PFSK-1 (cell line): ENCODE measurements around the gene DEFB132.

ENCODE experiments used
- FOXP2 ChIP-seq: optimal IDR thresholded peaks from 2 replicates; pipeline ENCODE3; 2011; ENCODE audit warnings: borderline replicate concordance, control low read depth, inconsistent platforms; ENCODE audit not compliant: insufficient read depth; ENCODE audit errors: extremely low read length, extremely low read depth
- POLR2AphosphoS5 ChIP-seq: IDR thresholded peaks from 2 replicates; pipeline ENCODE4 v1.6.1; 2012; ENCODE audit warnings: low read depth, mild to moderate bottlenecking, control low read depth, low read length, moderate library complexity
- SIN3A ChIP-seq: IDR thresholded peaks from 2 replicates; pipeline ENCODE4 v1.6.1; 2012; ENCODE audit warnings: mild to moderate bottlenecking, low read length, moderate library complexity, borderline replicate concordance; ENCODE audit not compliant: insufficient read depth
- TAF1 ChIP-seq: IDR thresholded peaks from 2 replicates; pipeline ENCODE4 v1.6.1; 2012; ENCODE audit warnings: low read length, control low read depth, borderline replicate concordance; ENCODE audit not compliant: insufficient read depth
- TF ChIP-seq, protein P1 (sequence below), 2 experiments: IDR thresholded peaks; 2 replicates each; pipeline versions ENCODE4 v1.6.1 to v1.8.0; 2011 to 2012; ENCODE audit warnings: low read depth in 2 of 2, low read length in 2 of 2, control low read depth in 1 of 2, inconsistent platforms in 1 of 2, mild to moderate bottlenecking in 1 of 2, moderate library complexity in 1 of 2; ENCODE audit not compliant: insufficient read depth in 1 of 2

DEFB132 gene

DNA sequence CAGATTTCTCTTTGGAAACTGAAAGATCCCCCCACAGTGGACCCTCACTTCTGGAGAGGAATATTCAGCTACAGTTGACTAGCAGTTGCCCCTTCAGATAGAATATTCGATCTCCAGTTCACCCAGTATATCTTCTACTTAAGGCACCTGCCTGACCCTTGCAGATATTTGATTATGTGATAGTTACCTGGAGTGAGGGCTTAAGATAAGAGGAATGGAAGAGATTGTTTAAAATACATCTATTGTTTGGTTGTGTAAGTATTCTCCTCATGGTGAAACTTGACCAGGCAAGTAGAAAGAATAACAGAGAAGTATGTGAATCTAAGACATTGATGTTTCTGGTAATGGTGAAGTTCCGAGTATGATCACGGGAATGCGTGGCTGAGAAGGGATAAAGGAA is 38.3 kb downstream of the DEFB132 start:
- TF ChIP-seq SIN3A: no peak
- TF ChIP-seq, protein P1, sequence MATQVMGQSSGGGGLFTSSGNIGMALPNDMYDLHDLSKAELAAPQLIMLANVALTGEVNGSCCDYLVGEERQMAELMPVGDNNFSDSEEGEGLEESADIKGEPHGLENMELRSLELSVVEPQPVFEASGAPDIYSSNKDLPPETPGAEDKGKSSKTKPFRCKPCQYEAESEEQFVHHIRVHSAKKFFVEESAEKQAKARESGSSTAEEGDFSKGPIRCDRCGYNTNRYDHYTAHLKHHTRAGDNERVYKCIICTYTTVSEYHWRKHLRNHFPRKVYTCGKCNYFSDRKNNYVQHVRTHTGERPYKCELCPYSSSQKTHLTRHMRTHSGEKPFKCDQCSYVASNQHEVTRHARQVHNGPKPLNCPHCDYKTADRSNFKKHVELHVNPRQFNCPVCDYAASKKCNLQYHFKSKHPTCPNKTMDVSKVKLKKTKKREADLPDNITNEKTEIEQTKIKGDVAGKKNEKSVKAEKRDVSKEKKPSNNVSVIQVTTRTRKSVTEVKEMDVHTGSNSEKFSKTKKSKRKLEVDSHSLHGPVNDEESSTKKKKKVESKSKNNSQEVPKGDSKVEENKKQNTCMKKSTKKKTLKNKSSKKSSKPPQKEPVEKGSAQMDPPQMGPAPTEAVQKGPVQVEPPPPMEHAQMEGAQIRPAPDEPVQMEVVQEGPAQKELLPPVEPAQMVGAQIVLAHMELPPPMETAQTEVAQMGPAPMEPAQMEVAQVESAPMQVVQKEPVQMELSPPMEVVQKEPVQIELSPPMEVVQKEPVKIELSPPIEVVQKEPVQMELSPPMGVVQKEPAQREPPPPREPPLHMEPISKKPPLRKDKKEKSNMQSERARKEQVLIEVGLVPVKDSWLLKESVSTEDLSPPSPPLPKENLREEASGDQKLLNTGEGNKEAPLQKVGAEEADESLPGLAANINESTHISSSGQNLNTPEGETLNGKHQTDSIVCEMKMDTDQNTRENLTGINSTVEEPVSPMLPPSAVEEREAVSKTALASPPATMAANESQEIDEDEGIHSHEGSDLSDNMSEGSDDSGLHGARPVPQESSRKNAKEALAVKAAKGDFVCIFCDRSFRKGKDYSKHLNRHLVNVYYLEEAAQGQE (IDR thresholded peaks at IDR 0.05; ENCODE audit: insufficient read depth in 1 of 2, low read depth in 2 of 2, low read length in 2 of 2): no peak
- no peak for TF ChIP-seq TAF1
- no peak for TF ChIP-seq FOXP2
- no peak for TF ChIP-seq POLR2AphosphoS5

DNA sequence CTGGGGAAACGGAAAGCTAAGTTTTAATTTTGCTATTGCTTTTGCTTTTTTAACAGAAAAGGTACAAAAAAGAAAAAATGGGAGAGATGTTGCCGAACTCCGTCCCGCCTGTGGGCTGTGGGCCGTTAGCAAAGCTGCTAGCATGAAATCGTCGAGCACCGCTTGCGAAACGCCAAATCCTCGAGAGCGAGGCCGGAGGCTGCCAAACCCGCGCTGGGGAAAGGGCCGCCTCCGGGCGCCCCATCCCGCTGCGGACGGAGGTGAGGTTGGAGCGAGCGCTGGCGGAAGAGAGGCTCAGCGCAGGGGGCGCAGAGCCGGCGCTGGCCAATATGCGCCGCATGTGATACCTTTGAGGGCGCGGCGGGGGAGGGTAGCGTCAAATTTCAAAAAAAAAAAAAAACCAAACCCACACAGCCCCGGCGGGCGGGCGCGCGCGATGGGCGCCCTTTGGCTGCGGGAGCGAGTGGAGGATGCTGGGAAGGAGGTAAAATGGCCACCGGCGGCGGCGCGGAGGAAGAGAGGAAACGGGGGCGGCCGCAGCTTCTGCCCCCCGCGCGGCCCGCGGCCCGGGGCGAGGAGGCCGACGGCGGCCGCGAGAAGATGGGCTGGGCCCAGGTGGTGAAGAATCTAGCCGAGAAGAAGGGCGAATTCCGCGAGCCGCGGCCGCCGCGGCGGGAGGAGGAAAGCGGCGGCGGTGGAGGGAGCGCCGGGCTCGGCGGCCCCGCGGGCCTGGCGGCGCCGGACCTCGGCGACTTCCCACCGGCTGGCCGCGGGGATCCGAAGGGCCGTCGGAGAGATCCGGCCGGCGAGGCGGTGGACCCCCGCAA is 39.8 kb downstream of the DEFB132 start, which contains the start of gene ZCCHC3:
ZCCHC3 (plus strand) TSS at position 473 of the 827 bp plus-strand sequence; CDS start at position 490, 17 bp downstream.
- TF ChIP-seq POLR2AphosphoS5 (peak; percentile 64; the same call in 1 of the 2 replicates), TAF1 (peak; percentile 95), FOXP2 (peak; percentile 71), SIN3A (no peak)
- TF ChIP-seq, protein P1 (IDR thresholded peaks at IDR 0.05; ENCODE audit: insufficient read depth in 1 of 2, low read depth in 2 of 2, low read length in 2 of 2): peak in 1 of 2 experiments; percentile 36; a peak in 2 of 4 replicates

DNA sequence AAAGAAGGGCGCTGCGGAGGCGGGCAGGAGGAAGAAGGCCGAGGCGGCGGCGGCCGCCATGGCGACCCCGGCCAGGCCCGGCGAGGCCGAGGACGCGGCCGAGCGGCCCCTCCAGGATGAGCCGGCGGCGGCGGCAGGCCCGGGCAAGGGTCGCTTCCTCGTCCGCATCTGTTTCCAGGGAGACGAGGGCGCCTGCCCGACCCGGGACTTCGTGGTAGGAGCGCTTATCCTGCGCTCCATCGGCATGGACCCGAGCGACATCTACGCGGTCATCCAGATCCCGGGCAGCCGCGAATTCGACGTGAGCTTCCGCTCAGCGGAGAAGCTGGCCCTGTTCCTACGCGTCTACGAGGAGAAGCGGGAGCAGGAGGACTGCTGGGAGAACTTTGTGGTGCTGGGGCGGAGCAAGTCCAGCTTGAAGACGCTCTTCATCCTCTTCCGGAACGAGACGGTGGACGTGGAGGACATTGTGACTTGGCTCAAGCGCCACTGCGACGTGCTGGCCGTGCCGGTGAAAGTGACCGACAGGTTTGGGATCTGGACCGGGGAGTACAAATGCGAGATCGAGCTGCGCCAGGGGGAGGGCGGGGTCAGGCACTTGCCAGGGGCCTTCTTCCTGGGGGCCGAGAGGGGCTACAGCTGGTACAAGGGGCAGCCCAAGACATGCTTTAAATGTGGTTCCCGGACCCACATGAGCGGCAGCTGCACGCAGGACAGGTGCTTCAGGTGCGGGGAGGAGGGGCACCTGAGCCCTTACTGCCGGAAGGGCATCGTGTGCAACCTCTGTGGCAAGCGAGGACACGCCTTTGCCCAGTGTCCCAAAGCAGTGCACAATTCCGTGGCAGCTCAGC is 40.6 kb downstream of the DEFB132 start:
- TF ChIP-seq, protein P1 (IDR thresholded peaks at IDR 0.05; ENCODE audit: insufficient read depth in 1 of 2, low read depth in 2 of 2, low read length in 2 of 2): peak in 1 of 2 experiments; percentile 40; a peak in 1 of 4 replicates
- TF ChIP-seq POLR2AphosphoS5 (peak; percentile 61; the same call in 1 of the 2 replicates), TAF1 (peak; percentile 47; the same call in 1 of the 2 replicates), SIN3A (no peak; the same call in 1 of the 2 replicates)

DNA sequence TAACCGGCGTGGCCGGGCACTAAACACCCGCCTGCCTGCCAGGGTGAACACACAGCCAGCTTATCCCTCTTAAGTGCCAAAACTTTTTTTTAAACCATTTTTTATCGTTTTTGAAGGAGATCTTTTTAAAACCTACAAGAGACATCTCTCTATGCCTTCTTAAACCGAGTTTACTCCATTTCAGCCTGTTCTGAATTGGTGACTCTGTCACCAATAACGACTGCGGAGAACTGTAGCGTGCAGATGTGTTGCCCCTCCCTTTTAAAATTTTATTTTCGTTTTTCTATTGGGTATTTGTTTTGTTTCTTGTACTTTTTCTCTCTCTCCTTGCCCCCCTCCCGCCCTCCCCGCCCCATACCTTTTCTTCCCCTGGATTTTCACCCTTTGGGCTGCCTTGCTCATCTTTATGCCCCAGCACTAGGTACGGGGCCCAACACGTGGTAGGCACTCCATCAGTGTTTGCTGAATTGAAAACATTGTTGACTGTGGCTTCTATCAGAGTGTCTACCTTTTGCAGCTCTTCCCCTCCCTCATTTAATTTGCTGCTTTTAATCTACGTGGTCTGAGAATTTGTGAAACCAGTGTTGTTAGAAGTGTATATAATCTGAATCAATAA is 41.4 kb downstream of the DEFB132 start:
- TF ChIP-seq TAF1 (no peak), POLR2AphosphoS5 (no peak), FOXP2 (no peak), SIN3A (no peak)
- TF ChIP-seq, protein P1 (IDR thresholded peaks at IDR 0.05; ENCODE audit: insufficient read depth in 1 of 2, low read depth in 2 of 2, low read length in 2 of 2): no peak
